ENCODE data around the gene CCNL1.
A peak's percentile ranks its signal among the peaks of the same experiment; 100 is the strongest.
"Not testable (repeated sequence)": the region's sequence is repeated elsewhere in the genome, so short reads cannot be mapped to it uniquely, and the experiment has no call there.

CCNL1 gene

GRCh38 chr3:157159762-157160657 is at the start of gene CCNL1:
Gene CCNL1, minus strand, starts transcription at chr3:157160147. Its CDS starts 53 bp downstream, at chr3:157160094.
- Histone ChIP-seq H3K9ac (ENCODE audit: low read length) (peak within 1 kb of the TSS; percentile 100), H3K27me3 (ENCODE audit: control insufficient read depth, insufficient read depth, low read length) (no peaks in the 10 kb centered on the region), H3K27ac (ENCODE audit: low read depth, low read length) (peak within 1 kb of the TSS; percentile 99), H3K4me1 (ENCODE audit: control insufficient read depth, insufficient read depth, low read length) (peaks cover 33% of the 10 kb centered on the region), H3K4me3 (ENCODE audit: low read length) (peak within 1 kb of the TSS; percentile 99), H3K36me3 (ENCODE audit: control insufficient read depth, insufficient read depth, low read length) (peaks cover 3% of the 10 kb centered on the region)

GRCh38 chr3:157204880-157205279 is 44.9 kb upstream of the CCNL1 start:
- no peak overlapping the region for H3K27ac ChIP-seq (ENCODE audit: low read depth, low read length)
- H3K4me3 ChIP-seq (ENCODE audit: low read length) = no peak overlapping the region
- H3K9ac ChIP-seq (ENCODE audit: low read length) = no peak overlapping the region
- no peaks in the 10 kb centered on the region for H3K36me3 ChIP-seq (ENCODE audit: control insufficient read depth, insufficient read depth, low read length)
- H3K27me3 ChIP-seq (ENCODE audit: control insufficient read depth, insufficient read depth, low read length) = no peaks in the 10 kb centered on the region
- H3K4me1 ChIP-seq (ENCODE audit: control insufficient read depth, insufficient read depth, low read length) = no peaks in the 10 kb centered on the region

GRCh38 chr3:157204431-157204830 is 44.5 kb upstream of the CCNL1 start:
- H3K9ac ChIP-seq (ENCODE audit: low read length) = no peak overlapping the region
- H3K4me3 ChIP-seq (ENCODE audit: low read length) = no peak overlapping the region
- no peaks in the 10 kb centered on the region for H3K27me3 ChIP-seq (ENCODE audit: control insufficient read depth, insufficient read depth, low read length)
- no peak overlapping the region for H3K27ac ChIP-seq (ENCODE audit: low read depth, low read length)
- H3K36me3 ChIP-seq (ENCODE audit: control insufficient read depth, insufficient read depth, low read length) = no peaks in the 10 kb centered on the region
- H3K4me1 ChIP-seq (ENCODE audit: control insufficient read depth, insufficient read depth, low read length) = no peaks in the 10 kb centered on the region

- Histone ChIP-seq H3K4me3 (ENCODE audit: low read length) (no peak overlapping the region), H3K27ac (ENCODE audit: low read depth, low read length) (no peak overlapping the region), H3K9ac (ENCODE audit: low read length) (no peak overlapping the region), H3K36me3 (ENCODE audit: control insufficient read depth, insufficient read depth, low read length) (no peaks in the 10 kb centered on the region), H3K27me3 (ENCODE audit: control insufficient read depth, insufficient read depth, low read length) (no peaks in the 10 kb centered on the region), H3K4me1 (ENCODE audit: control insufficient read depth, insufficient read depth, low read length) (no peaks in the 10 kb centered on the region)
Measured at GRCh38 chr3:157201648-157202278, 41.8 kb upstream of the CCNL1 start.

GRCh38 chr3:157199841-157200240 is 39.9 kb upstream of the CCNL1 start:
- Histone ChIP-seq H3K4me1 (ENCODE audit: control insufficient read depth, insufficient read depth, low read length) (no peaks in the 10 kb centered on the region), H3K9ac (ENCODE audit: low read length) (no peak overlapping the region), H3K27me3 (ENCODE audit: control insufficient read depth, insufficient read depth, low read length) (no peaks in the 10 kb centered on the region), H3K27ac (ENCODE audit: low read depth, low read length) (no peak overlapping the region), H3K36me3 (ENCODE audit: control insufficient read depth, insufficient read depth, low read length) (no peaks in the 10 kb centered on the region), H3K4me3 (ENCODE audit: low read length) (no peak overlapping the region)

- Histone ChIP-seq H3K4me1 (ENCODE audit: control insufficient read depth, insufficient read depth, low read length) (no peaks in the 10 kb centered on the region), H3K36me3 (ENCODE audit: control insufficient read depth, insufficient read depth, low read length) (no peaks in the 10 kb centered on the region), H3K27me3 (ENCODE audit: control insufficient read depth, insufficient read depth, low read length) (no peaks in the 10 kb centered on the region), H3K4me3 (ENCODE audit: low read length) (no peak overlapping the region), H3K27ac (ENCODE audit: low read depth, low read length) (no peak overlapping the region), H3K9ac (ENCODE audit: low read length) (no peak overlapping the region)
Measured at GRCh38 chr3:157195965-157196364, 36.0 kb upstream of the CCNL1 start.

GRCh38 chr3:157191149-157191548 is 31.2 kb upstream of the CCNL1 start:
- H3K4me3 ChIP-seq (ENCODE audit: low read length); H3K9ac ChIP-seq (ENCODE audit: low read length); H3K27me3 ChIP-seq (ENCODE audit: control insufficient read depth, insufficient read depth, low read length); H3K4me1 ChIP-seq (ENCODE audit: control insufficient read depth, insufficient read depth, low read length); H3K27ac ChIP-seq (ENCODE audit: low read depth, low read length); H3K36me3 ChIP-seq (ENCODE audit: control insufficient read depth, insufficient read depth, low read length): not testable (repeated sequence)

GRCh38 chr3:157190380-157190872 is 30.5 kb upstream of the CCNL1 start:
- Histone ChIP-seq H3K27me3 (ENCODE audit: control insufficient read depth, insufficient read depth, low read length) (no peaks in the 10 kb centered on the region), H3K9ac (ENCODE audit: low read length) (no peak overlapping the region), H3K4me1 (ENCODE audit: control insufficient read depth, insufficient read depth, low read length) (no peaks in the 10 kb centered on the region), H3K36me3 (ENCODE audit: control insufficient read depth, insufficient read depth, low read length) (peaks cover 6% of the 10 kb centered on the region), H3K4me3 (ENCODE audit: low read length) (no peak overlapping the region), H3K27ac (ENCODE audit: low read depth, low read length) (no peak overlapping the region)

GRCh38 chr3:157188391-157188790 is 28.4 kb upstream of the CCNL1 start:
- H3K4me1 ChIP-seq (ENCODE audit: control insufficient read depth, insufficient read depth, low read length) = no peaks in the 10 kb centered on the region
- H3K36me3 ChIP-seq (ENCODE audit: control insufficient read depth, insufficient read depth, low read length) = peaks cover 6% of the 10 kb centered on the region
- H3K27me3 ChIP-seq (ENCODE audit: control insufficient read depth, insufficient read depth, low read length) = no peaks in the 10 kb centered on the region
- no peak overlapping the region for H3K9ac ChIP-seq (ENCODE audit: low read length)
- no peak overlapping the region for H3K4me3 ChIP-seq (ENCODE audit: low read length)
- no peak overlapping the region for H3K27ac ChIP-seq (ENCODE audit: low read depth, low read length)

- H3K4me1 ChIP-seq (ENCODE audit: control insufficient read depth, insufficient read depth, low read length) = no peaks in the 10 kb centered on the region
- H3K4me3 ChIP-seq (ENCODE audit: low read length) = no peak overlapping the region
- no peak overlapping the region for H3K9ac ChIP-seq (ENCODE audit: low read length)
- H3K27ac ChIP-seq (ENCODE audit: low read depth, low read length) = no peak overlapping the region
- no peaks in the 10 kb centered on the region for H3K27me3 ChIP-seq (ENCODE audit: control insufficient read depth, insufficient read depth, low read length)
- peaks cover 6% of the 10 kb centered on the region for H3K36me3 ChIP-seq (ENCODE audit: control insufficient read depth, insufficient read depth, low read length)
Measured at GRCh38 chr3:157182879-157183278, 22.9 kb upstream of the CCNL1 start.

- H3K4me3 ChIP-seq (ENCODE audit: low read length) = no peak overlapping the region
- no peak overlapping the region for H3K9ac ChIP-seq (ENCODE audit: low read length)
- H3K27me3 ChIP-seq (ENCODE audit: control insufficient read depth, insufficient read depth, low read length) = no peaks in the 10 kb centered on the region
- no peaks in the 10 kb centered on the region for H3K36me3 ChIP-seq (ENCODE audit: control insufficient read depth, insufficient read depth, low read length)
- no peak overlapping the region for H3K27ac ChIP-seq (ENCODE audit: low read depth, low read length)
- H3K4me1 ChIP-seq (ENCODE audit: control insufficient read depth, insufficient read depth, low read length) = peaks cover 9% of the 10 kb centered on the region
Measured at GRCh38 chr3:157180262-157180661, 20.3 kb upstream of the CCNL1 start.

GRCh38 chr3:157179365-157179803 is 19.4 kb upstream of the CCNL1 start:
- Histone ChIP-seq H3K36me3 (ENCODE audit: control insufficient read depth, insufficient read depth, low read length) (no peaks in the 10 kb centered on the region), H3K4me3 (ENCODE audit: low read length) (no peak overlapping the region), H3K27ac (ENCODE audit: low read depth, low read length) (no peak overlapping the region), H3K4me1 (ENCODE audit: control insufficient read depth, insufficient read depth, low read length) (peaks cover 9% of the 10 kb centered on the region), H3K9ac (ENCODE audit: low read length) (no peak overlapping the region), H3K27me3 (ENCODE audit: control insufficient read depth, insufficient read depth, low read length) (no peaks in the 10 kb centered on the region)
